ENCODE measurements around the gene CAMKK1.

DNA sequence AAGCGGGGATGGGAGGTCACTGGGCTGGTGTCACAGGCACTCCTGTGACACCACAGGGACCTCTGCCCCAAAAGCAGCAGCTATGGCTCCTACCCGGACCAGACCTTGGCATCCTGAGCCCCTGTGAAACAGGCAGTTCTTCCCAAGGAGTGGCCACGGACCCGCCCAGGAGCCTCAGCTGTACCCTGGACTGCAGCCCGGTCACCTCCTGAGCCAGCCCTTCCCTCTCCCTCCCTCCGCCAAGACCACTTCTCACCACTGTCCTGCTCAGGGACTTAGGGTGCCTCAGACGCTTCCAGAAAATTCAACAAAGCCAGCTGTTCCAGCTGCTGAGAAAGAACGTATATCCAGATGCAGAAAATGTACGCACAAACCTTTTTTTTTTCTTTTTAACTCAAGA lies 32.9 kb downstream of the CAMKK1 start:
- TF ChIP-seq, protein P1, sequence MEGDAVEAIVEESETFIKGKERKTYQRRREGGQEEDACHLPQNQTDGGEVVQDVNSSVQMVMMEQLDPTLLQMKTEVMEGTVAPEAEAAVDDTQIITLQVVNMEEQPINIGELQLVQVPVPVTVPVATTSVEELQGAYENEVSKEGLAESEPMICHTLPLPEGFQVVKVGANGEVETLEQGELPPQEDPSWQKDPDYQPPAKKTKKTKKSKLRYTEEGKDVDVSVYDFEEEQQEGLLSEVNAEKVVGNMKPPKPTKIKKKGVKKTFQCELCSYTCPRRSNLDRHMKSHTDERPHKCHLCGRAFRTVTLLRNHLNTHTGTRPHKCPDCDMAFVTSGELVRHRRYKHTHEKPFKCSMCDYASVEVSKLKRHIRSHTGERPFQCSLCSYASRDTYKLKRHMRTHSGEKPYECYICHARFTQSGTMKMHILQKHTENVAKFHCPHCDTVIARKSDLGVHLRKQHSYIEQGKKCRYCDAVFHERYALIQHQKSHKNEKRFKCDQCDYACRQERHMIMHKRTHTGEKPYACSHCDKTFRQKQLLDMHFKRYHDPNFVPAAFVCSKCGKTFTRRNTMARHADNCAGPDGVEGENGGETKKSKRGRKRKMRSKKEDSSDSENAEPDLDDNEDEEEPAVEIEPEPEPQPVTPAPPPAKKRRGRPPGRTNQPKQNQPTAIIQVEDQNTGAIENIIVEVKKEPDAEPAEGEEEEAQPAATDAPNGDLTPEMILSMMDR (IDR thresholded peaks at IDR 0.05; ENCODE audit: extremely low read depth in 1 of 2, insufficient read depth in 1 of 2, low read depth in 1 of 2, low read length in 2 of 2), result no peak
- TF ChIP-seq FOS (IDR thresholded peaks at IDR 0.05; ENCODE audit: borderline replicate concordance, insufficient read depth, low read length) (no peak), POLR2AphosphoS5 (IDR thresholded peaks at IDR 0.05; ENCODE audit: insufficient read depth, low read depth, low read length) (no peak), JUN (IDR thresholded peaks at IDR 0.05; ENCODE audit: borderline replicate concordance, insufficient read depth, insufficient read length, low read depth) (no peak), POLR2A (IDR thresholded peaks at IDR 0.05; ENCODE audit: low read depth, low read length) (no peak), GATA2 (IDR thresholded peaks at IDR 0.05; ENCODE audit: insufficient read depth, insufficient read length, low read depth, low read length) (no peak), MYC (IDR thresholded peaks at IDR 0.05; ENCODE audit: low read depth, low read length) (no peak), EZH2 (IDR thresholded peaks at IDR 0.05; ENCODE audit: borderline replicate concordance, low read depth, low read length, severe bottlenecking) (no peak)
- TF ChIP-seq, protein P2, sequence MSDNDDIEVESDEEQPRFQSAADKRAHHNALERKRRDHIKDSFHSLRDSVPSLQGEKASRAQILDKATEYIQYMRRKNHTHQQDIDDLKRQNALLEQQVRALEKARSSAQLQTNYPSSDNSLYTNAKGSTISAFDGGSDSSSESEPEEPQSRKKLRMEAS (IDR thresholded peaks at IDR 0.05; ENCODE audit: insufficient read depth, insufficient read length), result no peak

Measured in endothelial cell of umbilical vein (primary cell).